Stomach (tissue), 4 donors: ENCODE data around the gene ACAP3.
A peak's percentile ranks its signal among the peaks of the same experiment; 100 is the strongest.

Experiments used
- POLR2A ChIP-seq, 4 donors: fragments of 450-650 bp; IDR thresholded peaks; one replicate each; pipeline ENCODE4 v1.6.1; 2016; ENCODE audit warnings: antibody characterized with exemption in 4 of 4, control low read depth in 2 of 4, mild to moderate bottlenecking in 1 of 4, moderate library complexity in 1 of 4
- POLR2AphosphoS5 ChIP-seq, 3 donors: sonication (generic); formaldehyde crosslinking; IDR thresholded peaks; one replicate each; pipeline ENCODE4 v1.6.1; 2016; ENCODE audit warnings: antibody characterized with exemption in 3 of 3
- TF ChIP-seq, protein P1 (sequence below), 7 experiments: fragments of 450-650 bp in 4 of 7; fragments of 200-600 bp in 3 of 7; sonication (generic) in 3 of 7; IDR thresholded peaks; one replicate each; pipeline ENCODE4 v1.5.1; 2016 to 2019; ENCODE audit warnings: antibody characterized with exemption in 7 of 7, control low read depth in 2 of 7, mild to moderate bottlenecking in 1 of 7

DNA sequence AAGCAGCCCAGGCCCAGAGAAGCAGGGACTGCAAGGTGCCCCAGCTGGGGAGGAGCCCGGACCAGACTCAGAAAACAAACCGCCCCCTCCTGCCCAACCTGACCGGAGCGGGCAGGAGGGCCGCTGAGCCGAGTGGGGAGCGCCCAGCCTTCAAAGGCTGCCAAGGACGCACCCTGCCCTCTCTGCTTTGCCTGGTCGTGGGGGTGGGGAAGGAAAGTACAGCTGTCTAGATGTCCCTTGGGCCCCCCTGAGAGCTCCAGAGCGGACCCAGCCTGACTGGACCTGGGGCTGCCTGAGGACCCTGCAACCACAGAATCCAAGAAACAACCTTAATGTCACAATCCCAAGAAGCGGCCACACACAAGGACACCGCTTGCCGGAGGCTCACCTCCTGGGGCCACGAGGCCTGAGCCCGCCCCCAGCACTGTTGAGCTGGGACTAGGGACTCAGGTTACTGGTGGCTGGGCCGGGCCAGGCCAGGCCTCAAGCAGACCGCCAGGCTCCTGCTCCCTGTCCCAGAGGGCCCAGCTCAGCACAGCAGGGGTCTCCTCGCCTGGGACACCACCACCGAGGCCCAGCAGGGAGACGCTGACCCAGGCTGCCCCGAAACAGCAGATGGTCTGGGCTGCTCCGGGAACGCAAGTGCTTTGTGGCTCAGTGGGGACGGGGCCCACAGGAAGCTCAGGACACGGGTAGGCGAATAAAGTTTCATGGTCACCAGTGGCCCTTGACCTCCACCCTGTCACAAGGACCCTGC, 40.1 kb upstream of the ACAP3 start:
- TF ChIP-seq, protein P1, sequence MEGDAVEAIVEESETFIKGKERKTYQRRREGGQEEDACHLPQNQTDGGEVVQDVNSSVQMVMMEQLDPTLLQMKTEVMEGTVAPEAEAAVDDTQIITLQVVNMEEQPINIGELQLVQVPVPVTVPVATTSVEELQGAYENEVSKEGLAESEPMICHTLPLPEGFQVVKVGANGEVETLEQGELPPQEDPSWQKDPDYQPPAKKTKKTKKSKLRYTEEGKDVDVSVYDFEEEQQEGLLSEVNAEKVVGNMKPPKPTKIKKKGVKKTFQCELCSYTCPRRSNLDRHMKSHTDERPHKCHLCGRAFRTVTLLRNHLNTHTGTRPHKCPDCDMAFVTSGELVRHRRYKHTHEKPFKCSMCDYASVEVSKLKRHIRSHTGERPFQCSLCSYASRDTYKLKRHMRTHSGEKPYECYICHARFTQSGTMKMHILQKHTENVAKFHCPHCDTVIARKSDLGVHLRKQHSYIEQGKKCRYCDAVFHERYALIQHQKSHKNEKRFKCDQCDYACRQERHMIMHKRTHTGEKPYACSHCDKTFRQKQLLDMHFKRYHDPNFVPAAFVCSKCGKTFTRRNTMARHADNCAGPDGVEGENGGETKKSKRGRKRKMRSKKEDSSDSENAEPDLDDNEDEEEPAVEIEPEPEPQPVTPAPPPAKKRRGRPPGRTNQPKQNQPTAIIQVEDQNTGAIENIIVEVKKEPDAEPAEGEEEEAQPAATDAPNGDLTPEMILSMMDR (IDR thresholded peaks at IDR 0.05), result no peak
- TF ChIP-seq POLR2AphosphoS5 (IDR thresholded peaks at IDR 0.05), result peak in 1 of 3 donors; percentile 40
- TF ChIP-seq POLR2A (IDR thresholded peaks at IDR 0.05), result no peak
